ENCODE results near the gene GNPDA1. TPM values are rescaled to one million over a fixed set of nuclear protein-coding genes. Genes with fewer than 3 reads are reported as not detected.

The GNPDA1 gene
- total and polyA plus RNA-seq, 9 of the 15 experiments (the other 6 are each of a cell fraction or from before 2014, with no cell fraction given): 14.1 to 145 (median 52.2) TPM

- CTCF ChIA-PET (ENCODE audit: low intra/inter-chr PET ratio): interaction anchor here (0.7 kb wide), 1 partner anchor 67 kb away, joined by 3 read pairs; no protein-coding TSS in a partner anchor
- no peaks in the 10 kb centered on the region for H4K20me1 ChIP-seq (replicated peaks; ENCODE audit: control insufficient read depth, insufficient read depth, low read length)
- H3K4me3 ChIP-seq: no peak overlapping the region
- no peaks in the 10 kb centered on the region for H3K9me1 ChIP-seq (ENCODE audit: control insufficient read depth, insufficient read depth, low read length)
- H3K9ac ChIP-seq (ENCODE audit: insufficient read depth in 1 of 2, low read depth in 2 of 2, low read length in 2 of 2): no peak overlapping the region
- FAIRE-seq (peak; percentile 79), ATAC-seq (peak; percentile 79), DNase-seq (ENCODE audit: extremely low read depth in 1 of 4, low spot score in 3 of 4) (peak in 1 of 4 experiments; percentile 35)
- H3K27ac ChIP-seq (ENCODE audit: extremely low read depth, low read depth, low read length): no peak overlapping the region
- H3K27me3 ChIP-seq (ENCODE audit: control insufficient read depth in 2 of 2, insufficient read depth in 2 of 2, low read length in 2 of 2): peaks cover 12 to 23% of the 10 kb centered on the region in 2 experiments
- BruUV-seq (replicated peaks): no TSS peak
- H3K4me2 ChIP-seq (ENCODE audit: insufficient read depth, low read length): no peak overlapping the region
- H3K36me3 ChIP-seq (ENCODE audit: control insufficient read depth, insufficient read depth, low read length): no peaks in the 10 kb centered on the region
- POLR2A ChIA-PET: no interaction called here
- intact Hi-C loops (cut with micrococcal nuclease) (no loop called here), in situ Hi-C loops (cut with MboI) (no loop called here)
- H3K9me3 ChIP-seq (replicated peaks; ENCODE audit: control insufficient read depth, insufficient read depth, low read depth, low read length): no peaks in the 10 kb centered on the region
- 50% methylated on average over 1 of the region's 1 CpG for WGBS (ENCODE audit: insufficient coverage, low coverage, missing lambda C conversion rate)
- H3K4me1 ChIP-seq (replicated peaks in 1 of 2; ENCODE audit: control insufficient read depth in 2 of 2, insufficient read depth in 2 of 2, low read length in 2 of 2): no peaks in the 10 kb centered on the region; a peak in 1 of 5 replicates
- no peak overlapping the region for H2AFZ ChIP-seq (ENCODE audit: low read depth, low read length)
- H3K79me2 ChIP-seq (ENCODE audit: control insufficient read depth, insufficient read depth, low read length): no peaks in the 10 kb centered on the region
- no peak for TF ChIP-seq ZNF696 (CRISPR knock-in tag; conservative IDR thresholded peaks at IDR 0.05)
- no peak for TF ChIP-seq TCFL5 (CRISPR knock-in tag; conservative IDR thresholded peaks at IDR 0.05)
- TF ChIP-seq CBX3 (IDR thresholded peaks at IDR 0.05; ENCODE audit: borderline replicate concordance in 1 of 2, low read length in 2 of 2): no peak
- TF ChIP-seq PTBP1 (IDR thresholded peaks at IDR 0.05; ENCODE audit: low read depth, low read length): no peak
- no peak for TF ChIP-seq THRB (CRISPR knock-in tag; conservative IDR thresholded peaks at IDR 0.05)
- no peak for TF ChIP-seq TCF7L2 (IDR thresholded peaks at IDR 0.05; ENCODE audit: low read depth, low read length)
- no peak for TF ChIP-seq ERF (CRISPR knock-in tag; IDR thresholded peaks at IDR 0.05)
- TF ChIP-seq NFIC (IDR thresholded peaks at IDR 0.05): peak; percentile 87
- TF ChIP-seq NCOA2 (IDR thresholded peaks at IDR 0.05; ENCODE audit: partially characterized antibody in 2 of 2): no peak
- TF ChIP-seq HDAC8 (tag; IDR thresholded peaks at IDR 0.05): no peak
- no peak for TF ChIP-seq STAT5B (CRISPR knock-in tag; IDR thresholded peaks at IDR 0.05)
- TF ChIP-seq RAD21 (CRISPR knock-in tag; conservative IDR thresholded peaks at IDR 0.05 in 1 of 2, IDR thresholded peaks at IDR 0.05 in 1 of 2): peak in 1 of 2 experiments; percentile 36; a peak in 1 of 4 replicates
- no peak for TF ChIP-seq SETDB1 (IDR thresholded peaks at IDR 0.05; ENCODE audit: low read length)
- TF ChIP-seq ZNF79 (CRISPR knock-in tag; IDR thresholded peaks at IDR 0.05; ENCODE audit: low read depth): no peak
- no peak for TF ChIP-seq TAF9B (IDR thresholded peaks at IDR 0.05; ENCODE audit: partially characterized antibody)
- no peak for TF ChIP-seq RB1 (IDR thresholded peaks at IDR 0.05; ENCODE audit: low read depth)
- peak in 2 of 3 experiments; percentile 22 to 42; a peak in 3 of 6 replicates for TF ChIP-seq CTCF (IDR thresholded peaks at IDR 0.05 in 2 of 3, conservative IDR thresholded peaks at IDR 0.05 in 1 of 3; ENCODE audit: insufficient read depth in 2 of 3, low read depth in 1 of 3, low read length in 3 of 3)
Observed at GRCh38 chr5:142059304-142059940, 46.6 kb upstream of the GNPDA1 start.
